SH-SY5Y (cell line): ENCODE results near the gene MRPL11.

Experiments used
- GATA2 ChIP-seq: IDR thresholded peaks from 2 replicates; pipeline ENCODE4 v1.6.1; 2011; ENCODE audit warnings: mild to moderate bottlenecking, low read depth, low read length
- GATA3 ChIP-seq: IDR thresholded peaks from 2 replicates; pipeline ENCODE4 v1.6.1; 2011; ENCODE audit warnings: low read depth, mild to moderate bottlenecking, low read length, moderate library complexity

DNA sequence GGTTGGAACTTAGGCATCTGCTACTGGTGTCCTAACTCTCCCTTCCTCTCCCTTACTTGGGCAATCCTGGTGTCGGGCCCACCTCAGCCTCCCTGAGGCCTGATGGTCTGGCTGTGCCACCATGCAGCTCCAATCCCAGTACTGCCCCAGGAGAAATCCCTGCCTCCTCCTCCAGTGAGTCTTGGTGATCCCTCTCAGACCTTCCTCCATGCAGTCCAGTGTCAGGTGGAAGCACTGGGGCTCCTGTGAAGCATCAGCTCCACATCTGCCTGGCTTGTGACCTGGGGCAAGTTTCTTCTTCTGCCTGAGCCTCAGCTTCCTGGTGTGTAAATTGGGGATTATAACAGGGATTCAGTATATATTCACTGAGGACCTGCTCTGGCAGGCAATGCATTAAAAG is 26.3 kb upstream of the MRPL11 start:
- TF ChIP-seq GATA3 (no peak), GATA2 (no peak)
